Left lobe of liver (tissue), 2 donors: ENCODE data around the gene FBXW4. TPM values are rescaled to one million over a fixed set of nuclear protein-coding genes. Genes with fewer than 3 reads are reported as not detected.

Experiments used
- ATAC-seq: fragments of 200-7000 bp; cut with Tn5 transposase; one replicate; pipeline ENCODE4 v1.9.1; 2020; ENCODE audit warnings: mild to moderate bottlenecking, moderate library complexity
- DNase-seq: peaks from one replicate; pipeline ENCODE4 v3.0.0-alpha.2; 2020; ENCODE audit warnings: low spot score
- total RNA-seq: library from RNA; stranded (reverse); gene quantifications from one replicate; pipeline ENCODE4 v1.2.1, GENCODE V29; 2021
- donor health status: DM: no; HTN: no; CAD: no; lungs with moderate emphysema.
- donor health status: DM: no; HTN: yes; CAD: no.

FBXW4 gene
- total RNA-seq, 1 donor from 2014 or later = 32.2 TPM

- ATAC-seq (no peak), DNase-seq (no peak)
Measured at GRCh38 chr10:101588879-101589278, 106.1 kb downstream of the FBXW4 start.

DNA sequence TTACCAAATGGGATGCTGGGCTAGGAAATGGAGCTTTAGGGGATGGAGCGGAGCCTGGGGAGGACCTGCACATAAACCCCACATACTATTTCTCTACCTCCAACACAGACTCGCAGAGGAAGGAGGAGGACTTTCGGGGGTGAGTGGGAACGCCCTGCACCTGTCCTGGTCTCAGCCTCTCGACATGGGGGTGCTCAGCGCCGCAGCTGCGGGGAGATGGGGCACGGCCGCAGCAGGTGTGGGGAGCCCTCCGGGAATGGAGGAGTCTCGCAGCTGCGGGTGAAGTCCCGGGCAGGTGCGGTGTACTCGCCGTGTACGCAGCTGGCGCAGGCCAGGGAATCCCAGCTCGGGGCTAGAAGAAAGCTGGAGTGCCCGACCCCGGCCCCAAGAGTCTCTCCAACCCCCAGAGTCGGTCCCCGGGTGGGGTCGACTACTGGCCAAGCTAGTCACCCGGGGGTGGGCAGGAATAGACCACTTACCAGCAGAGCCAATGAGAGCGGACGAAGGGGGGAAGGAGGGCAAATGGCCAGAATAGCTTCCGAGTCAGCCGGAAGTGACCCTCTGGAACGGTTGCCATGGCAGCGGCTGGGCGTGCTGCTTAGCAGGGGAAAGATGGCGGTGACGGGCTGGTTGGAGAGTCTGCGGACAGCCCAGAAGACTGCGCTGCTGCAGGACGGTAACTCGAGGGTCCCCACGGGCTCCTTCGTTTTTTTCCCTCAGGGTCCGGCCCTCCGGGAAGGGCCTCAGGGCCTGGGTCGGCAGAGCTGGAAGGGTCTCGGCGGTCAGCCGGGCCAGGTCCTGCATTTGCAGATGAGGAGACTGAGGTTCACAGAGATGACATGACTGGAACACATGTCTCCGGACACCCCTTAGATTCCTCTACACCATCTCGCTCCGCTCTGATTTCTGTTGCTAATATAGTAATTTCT is 107.0 kb downstream of the FBXW4 start, which contains the start of the genes DPCD and POLL:
Gene DPCD (plus strand): TSS at position 597 of the 929 bp plus-strand sequence. CDS start 16 bp downstream, at position 613.
Gene POLL (minus strand): TSS at position 533 of the 929 bp plus-strand sequence. CDS start 897 bp downstream, outside the sequence.
- ATAC-seq (peak; percentile 97), DNase-seq (peak; percentile 96)

DNA sequence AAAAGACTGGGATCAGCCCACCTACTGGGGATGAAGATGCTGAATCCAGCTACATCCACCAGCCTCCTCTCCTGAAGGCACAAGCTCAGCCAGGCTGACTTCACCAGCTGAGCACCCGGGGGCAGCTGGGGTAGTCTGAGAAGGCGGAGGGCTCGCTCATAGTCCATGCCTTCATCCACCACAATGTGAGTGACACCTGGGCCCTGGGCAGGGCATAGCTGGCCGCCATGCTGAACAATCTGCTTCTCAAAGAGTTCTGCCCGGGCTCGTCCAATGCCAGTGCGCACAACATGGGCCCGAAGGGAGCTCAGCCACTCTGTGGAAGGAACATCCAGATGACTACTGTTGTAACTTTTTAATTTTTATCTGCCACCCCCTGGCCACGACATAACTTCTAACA is 109.1 kb downstream of the FBXW4 start:
- ATAC-seq (no peak), DNase-seq (no peak)

DNA sequence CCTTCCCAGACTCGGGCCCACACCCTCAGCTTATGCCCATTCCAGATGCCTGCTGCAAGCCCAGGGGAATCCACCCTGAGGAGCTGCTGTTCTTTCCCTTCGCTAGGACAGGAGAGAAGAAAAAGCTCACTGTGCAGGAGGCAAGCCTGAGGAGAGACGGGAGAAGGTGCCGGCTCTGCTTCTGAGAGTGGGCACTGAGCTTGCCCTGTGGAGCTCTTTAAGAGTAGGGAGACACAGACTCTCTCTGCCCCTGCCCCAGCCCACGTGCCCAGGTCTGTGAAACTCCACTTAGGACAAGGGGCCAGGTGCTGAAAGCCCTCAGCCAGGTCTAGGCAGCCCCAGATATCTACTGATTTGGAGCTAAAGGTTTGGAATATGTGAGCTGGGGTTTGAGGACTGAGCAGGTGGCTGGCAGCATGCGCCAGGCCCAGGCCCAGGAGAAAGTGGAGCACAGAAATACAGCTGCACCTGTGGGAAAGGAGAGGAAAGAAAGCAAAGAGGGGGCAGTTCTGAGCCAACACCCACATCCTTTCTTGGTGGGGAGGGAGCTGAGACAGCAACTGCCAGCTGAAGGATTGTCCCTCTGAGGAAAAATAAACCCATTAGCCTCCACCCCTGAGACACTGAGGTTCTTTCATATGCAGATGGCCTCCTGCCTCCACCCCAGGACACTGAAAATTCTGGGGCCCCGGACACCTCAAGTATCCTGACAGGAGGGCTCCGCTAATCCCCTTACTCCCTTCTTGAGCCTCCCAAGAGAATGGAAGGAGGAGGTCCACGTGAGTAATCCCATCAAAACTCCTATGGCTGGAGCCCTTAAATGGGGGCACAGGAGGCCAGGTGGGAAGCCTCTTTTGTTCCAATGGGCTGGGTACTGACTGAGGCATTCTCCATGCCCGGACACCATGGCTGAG is 114.2 kb downstream of the FBXW4 start:
- ATAC-seq = no peak

DNA sequence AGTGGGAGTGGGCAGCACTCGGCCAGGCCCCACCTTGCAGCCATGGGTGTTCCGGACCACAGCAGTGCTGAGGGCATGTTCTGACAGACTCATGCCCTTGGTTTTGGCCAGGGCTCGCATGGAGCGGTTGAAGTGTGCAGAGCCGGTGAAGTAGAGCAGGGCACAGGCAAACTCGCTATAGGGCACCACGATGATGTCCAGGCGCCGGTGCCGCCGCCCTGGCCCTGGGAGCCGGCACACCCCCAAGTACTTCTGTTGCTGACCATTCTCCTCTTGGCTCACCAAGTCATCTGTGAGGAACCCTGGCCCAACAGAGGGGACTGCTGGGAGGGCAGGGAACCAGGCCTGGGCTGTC is 115.5 kb downstream of the FBXW4 start:
- ATAC-seq (no peak), DNase-seq (no peak)

More for the DNA sequence above, 114.2 kb downstream of the FBXW4 start:
- DNase-seq = no peak

- DNase-seq = no peak
- no peak for ATAC-seq
Measured at GRCh38 chr10:101578803-101579515, 116.0 kb downstream of the FBXW4 start.

DNA sequence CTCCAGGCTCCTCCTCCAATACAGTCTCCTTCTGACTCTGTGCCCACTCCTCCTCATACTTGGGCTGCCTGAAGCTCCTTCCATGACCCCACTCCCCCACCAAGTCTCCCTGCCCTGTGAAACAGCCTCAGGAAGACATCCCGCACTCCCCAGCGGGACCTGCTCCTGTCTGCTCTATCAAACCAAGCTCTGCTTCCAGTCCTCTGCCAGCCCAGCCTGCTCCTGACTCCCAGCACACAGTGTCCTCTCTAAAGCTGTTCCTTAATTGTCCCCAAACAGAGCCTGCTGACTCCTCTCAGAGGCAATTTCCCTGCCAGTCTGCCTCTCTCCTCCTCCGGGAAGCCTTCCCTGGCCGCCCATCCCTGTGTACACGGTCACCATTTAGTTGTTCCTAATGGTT is 116.8 kb downstream of the FBXW4 start:
- ATAC-seq (no peak), DNase-seq (no peak)

DNA sequence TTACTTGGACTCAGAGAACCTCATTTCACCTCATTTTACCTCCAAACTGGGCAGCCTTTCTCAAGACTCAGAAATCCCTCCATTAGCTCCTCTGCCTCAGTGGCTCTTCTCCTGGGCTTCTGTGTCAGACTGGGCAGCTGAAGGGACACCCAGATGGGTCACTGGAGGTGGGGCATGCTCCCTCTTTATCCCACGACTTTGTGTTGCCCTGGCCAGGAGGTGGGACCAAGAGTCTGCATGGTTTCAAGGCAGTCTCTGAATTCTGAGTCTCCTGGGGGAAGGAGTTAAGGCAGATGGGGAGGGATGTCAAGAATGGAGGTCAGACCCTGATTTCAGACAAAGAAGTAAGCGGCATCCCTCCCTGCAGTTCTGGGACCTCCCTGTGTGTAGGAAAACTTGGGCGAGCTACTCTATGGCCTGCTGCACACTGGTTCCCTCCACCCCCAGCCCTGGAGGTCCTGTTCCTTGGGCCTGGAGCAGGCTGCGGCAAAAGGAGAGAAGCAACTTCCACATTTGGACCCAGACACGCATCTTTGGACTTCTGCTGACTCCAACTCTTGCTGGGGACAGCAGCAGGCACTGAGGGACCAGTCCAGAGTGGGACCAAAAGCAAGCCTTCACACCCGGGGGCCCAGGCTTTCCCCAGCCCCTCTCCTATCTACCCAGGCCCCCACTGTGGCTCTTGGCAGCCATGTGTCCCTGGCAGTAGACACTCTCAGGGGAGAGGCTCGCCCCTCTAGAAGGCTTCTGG is 117.7 kb downstream of the FBXW4 start:
- ATAC-seq (no peak), DNase-seq (no peak)

GRCh38 chr10:101576211-101576863 is 118.6 kb downstream of the FBXW4 start:
- ATAC-seq = no peak

GRCh38 chr10:101575580-101576210 is 119.3 kb downstream of the FBXW4 start:
- DNase-seq = no peak

More at GRCh38 chr10:101576211-101576863, 118.6 kb downstream of the FBXW4 start:
- DNase-seq = no peak

DNA sequence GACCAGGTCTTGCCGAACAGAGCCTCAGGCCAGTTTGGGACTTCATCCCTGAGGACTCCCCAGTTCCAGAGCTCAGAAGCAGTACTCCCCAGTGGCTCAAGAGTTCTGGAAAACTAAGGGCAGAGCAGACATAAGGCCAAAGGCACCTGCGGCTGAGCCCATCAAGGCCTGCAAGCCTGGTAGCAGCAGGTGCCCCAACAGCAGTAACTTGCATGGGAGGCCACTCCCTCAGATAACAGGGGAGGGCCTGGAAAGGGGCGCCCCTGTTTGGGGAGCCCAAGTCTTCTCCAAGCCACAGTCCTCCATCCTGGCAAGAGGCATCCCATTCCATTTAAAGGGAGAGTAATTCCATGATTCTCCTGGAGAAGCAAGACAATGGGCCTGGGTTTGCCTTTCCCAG is 119.9 kb downstream of the FBXW4 start:
- ATAC-seq = no peak
- no peak for DNase-seq

More at GRCh38 chr10:101575580-101576210, 119.3 kb downstream of the FBXW4 start:
- no peak for ATAC-seq

DNA sequence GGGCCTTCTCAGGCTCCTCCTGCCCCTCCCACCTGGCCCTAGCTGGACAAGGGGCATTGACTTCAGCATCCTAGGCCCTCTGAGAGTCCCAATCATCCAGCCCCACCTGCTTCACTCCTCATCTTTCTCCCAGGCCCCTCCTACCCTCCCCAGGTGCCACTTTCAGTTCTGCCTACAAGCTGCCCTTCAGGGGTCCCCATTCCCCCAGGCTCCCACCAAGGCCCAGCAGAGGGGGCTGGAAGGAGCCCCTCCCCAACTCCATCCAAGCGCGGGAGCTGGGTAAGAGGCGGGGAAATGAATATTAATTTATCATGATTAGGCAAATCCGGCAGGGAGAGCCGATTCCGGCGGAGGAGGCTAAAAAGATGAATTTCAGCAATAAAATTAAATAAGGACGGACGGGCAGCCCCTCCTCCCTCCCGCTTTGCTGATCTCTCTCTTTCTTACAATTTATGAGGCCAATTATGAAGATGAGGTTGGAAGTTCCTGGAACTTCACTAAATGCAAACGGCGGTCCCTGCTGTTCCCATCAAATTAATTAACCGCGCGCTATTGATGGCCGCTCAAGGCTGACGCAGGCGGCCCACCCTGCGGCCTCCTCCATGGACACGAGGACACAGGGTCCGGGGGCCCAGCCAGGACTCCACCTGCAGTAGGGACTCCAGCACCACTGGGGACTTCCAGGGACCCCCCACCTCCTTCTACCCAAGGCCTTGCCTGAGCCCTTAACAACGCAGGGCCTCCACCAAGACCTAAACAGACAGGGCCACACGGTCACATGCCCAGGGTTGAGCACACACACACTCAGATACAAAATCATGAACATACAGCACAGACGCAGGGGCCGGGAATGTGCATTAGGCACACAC is 120.9 kb downstream of the FBXW4 start:
- ATAC-seq = no peak
- DNase-seq = no peak

DNA sequence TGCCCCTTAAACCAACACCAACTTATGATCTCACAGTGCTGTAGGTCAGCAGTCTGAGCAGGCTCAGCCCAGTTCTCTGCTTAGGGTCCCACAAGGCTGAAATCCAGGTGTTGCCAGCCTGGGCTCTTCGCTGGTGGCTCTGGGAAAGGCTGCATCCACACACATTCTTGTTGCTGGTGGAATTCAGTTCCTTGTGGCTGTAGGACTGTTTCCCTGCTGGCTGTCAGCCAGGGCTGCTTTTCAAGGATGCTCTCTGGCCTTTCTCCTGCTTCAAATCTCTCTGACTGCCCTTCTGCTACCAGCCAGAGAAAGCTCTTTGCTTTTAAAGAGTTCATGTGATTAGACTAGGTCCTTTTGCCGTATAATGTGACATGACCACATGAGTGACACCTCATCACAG is 122.2 kb downstream of the FBXW4 start:
- ATAC-seq (no peak), DNase-seq (no peak)

- no peak for ATAC-seq
- DNase-seq = no peak
Measured at GRCh38 chr10:101572126-101572525, 122.8 kb downstream of the FBXW4 start.

- ATAC-seq (no peak), DNase-seq (peak; percentile 46)
Measured at GRCh38 chr10:101571271-101571925, 123.6 kb downstream of the FBXW4 start.

DNA sequence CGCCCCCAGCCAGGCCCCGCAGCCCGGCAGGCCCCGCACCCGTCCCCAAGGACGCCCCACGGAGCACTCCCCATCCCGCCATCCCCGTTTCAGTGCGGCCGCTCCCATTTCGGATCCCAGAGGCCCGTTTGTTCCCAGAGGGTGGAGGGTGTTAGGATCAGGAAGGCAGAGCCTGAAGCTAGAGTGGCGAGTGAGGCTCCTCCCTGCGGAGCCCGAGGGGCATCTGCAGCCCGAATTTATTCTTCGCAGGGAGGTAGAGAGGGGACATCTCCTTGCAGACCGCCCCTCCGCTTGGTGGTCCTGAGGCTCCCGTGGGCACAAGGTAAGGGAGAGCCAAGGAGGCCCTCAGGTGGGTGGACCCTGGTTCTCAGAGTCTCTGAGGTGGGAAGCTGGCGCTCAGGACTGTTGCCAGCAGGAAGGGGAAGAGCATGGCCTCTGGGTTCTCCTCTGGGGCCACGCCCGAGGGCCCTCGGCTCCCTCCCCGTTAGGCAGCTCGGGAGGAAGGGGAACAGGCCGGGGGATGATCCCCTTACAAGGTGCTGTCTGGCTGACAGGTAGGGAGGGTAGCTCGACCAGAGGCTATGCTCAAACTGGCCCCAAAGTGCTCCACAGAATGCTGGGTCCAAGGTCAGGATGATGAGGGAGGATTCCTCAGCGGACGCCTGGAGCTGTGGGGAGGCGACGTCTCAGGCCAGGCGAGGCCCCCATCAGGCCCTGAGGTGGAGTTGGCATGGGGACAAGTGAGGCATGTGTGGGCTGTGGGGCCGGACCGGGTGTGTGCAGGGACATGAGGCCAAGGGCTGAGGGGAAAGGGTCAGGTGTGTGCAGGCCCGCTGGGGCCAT is 124.3 kb downstream of the FBXW4 start:
- DNase-seq = peak; percentile 46
- ATAC-seq = peak; percentile 19
